HepG2 (cell line): ENCODE data around the gene COL4A2. TPM values are rescaled to one million over a fixed set of nuclear protein-coding genes. Genes with fewer than 3 reads are reported as not detected.

Experiments
- AHR ChIP-seq: IDR thresholded peaks from 2 replicates; pipeline ENCODE4 v1.6.1; 2018; ENCODE audit warnings: missing genetic modification reagents, missing compliant biosample characterization
- ARID3A ChIP-seq: IDR thresholded peaks from 2 replicates; pipeline ENCODE4 v1.6.1; 2012; ENCODE audit warnings: low read depth, low read length, improper control_type of control experiment
- HIC2 ChIP-seq: sonication (generic); formaldehyde crosslinking; IDR thresholded peaks from 2 replicates; pipeline ENCODE4 v1.9.0; 2022; ENCODE audit warnings: low read depth, missing genetic modification reagents
- HNF4G ChIP-seq, 2 experiments: sonication (generic) in 1 of 2; formaldehyde crosslinking in 1 of 2; IDR thresholded peaks; 2 replicates each; pipeline versions ENCODE4 v1.4.0 to v1.6.1; 2011 to 2020; ENCODE audit warnings: borderline replicate concordance in 2 of 2, low read depth in 2 of 2, mild to moderate bottlenecking in 2 of 2, low read length in 1 of 2, missing genetic modification reagents in 1 of 2, moderate library complexity in 1 of 2
- IKZF1 ChIP-seq: fragments of 450-650 bp; IDR thresholded peaks from 2 replicates; pipeline ENCODE4 v1.7.1; 2016
- NFE2L2 ChIP-seq: fragments of 150-350 bp; IDR thresholded peaks from 2 replicates; pipeline ENCODE4 v1.6.1; 2014; ENCODE audit warnings: low read length
- TCF7L2 ChIP-seq: IDR thresholded peaks from 2 replicates; pipeline ENCODE4 v1.6.1; 2011; ENCODE audit warnings: mild to moderate bottlenecking, low read depth, low read length, moderate library complexity
- ZBTB7A ChIP-seq: sonication (generic); formaldehyde crosslinking; IDR thresholded peaks from 2 replicates; pipeline ENCODE4 v1.8.0; 2022; ENCODE audit warnings: mild to moderate bottlenecking, missing genetic modification reagents
- ZFP36L2 ChIP-seq: sonication (generic); formaldehyde crosslinking; IDR thresholded peaks from 2 replicates; pipeline ENCODE4 v1.4.0; 2020; ENCODE audit warnings: missing genetic modification reagents
- ZNF20 ChIP-seq: sonication (generic); formaldehyde crosslinking; IDR thresholded peaks from 2 replicates; pipeline ENCODE4 v1.4.0; 2020; ENCODE audit warnings: mild to moderate bottlenecking, moderate library complexity, missing genetic modification reagents
- ZNF318 ChIP-seq: sonication (generic); formaldehyde crosslinking; IDR thresholded peaks from 2 replicates; pipeline ENCODE4 v1.4.0; 2020; ENCODE audit warnings: mild to moderate bottlenecking, missing genetic modification reagents
- ZNF414 ChIP-seq: sonication (generic); formaldehyde crosslinking; IDR thresholded peaks from 2 replicates; pipeline ENCODE4 v1.5.0; 2020; ENCODE audit warnings: missing genetic modification reagents
- ZNF563 ChIP-seq: sonication (generic); formaldehyde crosslinking; IDR thresholded peaks from 2 replicates; pipeline ENCODE4 v1.8.0; 2022; ENCODE audit warnings: mild to moderate bottlenecking, moderate library complexity, missing genetic modification reagents
- ZNF572 ChIP-seq: sonication (generic); formaldehyde crosslinking; IDR thresholded peaks from 2 replicates; pipeline ENCODE4 v1.5.1; 2020; ENCODE audit warnings: mild to moderate bottlenecking, missing genetic modification reagents
- ZNF777 ChIP-seq: sonication (generic); formaldehyde crosslinking; IDR thresholded peaks from 2 replicates; pipeline ENCODE4 v1.4.0; 2020; ENCODE audit warnings: missing genetic modification reagents
- polyA plus RNA-seq, 8 experiments: library from polyadenylated mRNA; depleted of rRNA in 3 of 8; stranded (reverse) in 7 of 8; unstranded in 1 of 8; fragments of >200 nt; fragmentation: Illumina TruSeq in 4 of 8; extraction: Trizol in 4 of 8; gene quantifications; 2 replicates each; pipeline versions ENCODE4 v1.2.1 to v1.2.3, GENCODE V29; 2011 to 2016; ENCODE audit warnings: low read depth in 4 of 8, missing spikeins in 1 of 8, mixed read lengths in 1 of 8; ENCODE audit not compliant: insufficient read depth in 1 of 8
- total RNA-seq, 5 experiments: library from RNA; depleted of rRNA; stranded (reverse); fragments of >200 nt; fragmentation: Illumina TruSeq; extraction: Trizol; gene quantifications; 2 replicates each; pipeline ENCODE4 v1.2.3, GENCODE V29; 2016; ENCODE audit warnings: low read depth in 1 of 5

Gene COL4A2
- total and polyA plus RNA-seq, 2 of the 13 experiments (the other 11 are each of a cell fraction or from before 2014, with no cell fraction given) = 0.22 to 1.9 TPM

DNA sequence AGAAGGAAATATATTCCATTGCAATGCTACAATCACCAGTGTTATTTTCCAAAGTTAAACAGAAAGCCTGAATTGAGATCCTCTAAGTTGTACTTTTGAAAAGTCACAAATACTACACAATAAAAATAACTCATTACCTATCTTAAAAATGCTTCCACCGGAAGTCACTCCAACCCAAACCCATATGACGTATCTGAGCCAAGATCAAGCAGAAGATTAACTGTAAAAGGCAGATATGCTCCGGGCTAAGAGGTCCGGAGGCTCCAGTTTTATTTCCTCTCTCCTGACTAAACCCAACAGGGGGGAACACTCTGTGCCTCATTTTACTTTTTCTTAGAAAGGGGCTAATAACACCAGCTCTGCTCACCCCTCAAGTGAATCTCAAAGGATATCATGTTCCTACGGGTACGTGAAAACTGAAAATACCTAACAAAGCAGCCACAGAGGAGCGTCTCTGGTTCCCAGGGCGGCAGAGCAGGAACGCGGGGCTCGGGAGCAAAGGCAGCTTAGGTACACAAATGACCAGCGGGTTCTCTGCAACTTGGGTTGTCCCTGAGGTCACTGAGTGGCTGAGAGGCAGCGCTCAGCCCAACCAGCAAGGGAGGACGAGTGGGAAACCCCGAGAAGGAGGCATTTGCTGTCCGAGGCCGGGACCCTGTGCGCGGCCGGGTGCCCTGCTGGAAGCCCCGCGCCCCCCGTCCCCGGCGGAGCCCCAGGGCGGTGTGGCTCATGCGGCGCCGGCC, 253.7 kb downstream of the COL4A2 start (continued):
- TF ChIP-seq IKZF1 (no peak), ZNF563 (CRISPR knock-in tag) (no peak), ARID3A (no peak), HIC2 (CRISPR knock-in tag) (no peak), ZNF414 (CRISPR knock-in tag) (no peak), ZNF318 (CRISPR knock-in tag) (no peak), ZBTB7A (CRISPR knock-in tag) (no peak), HNF4G (IDR thresholded peaks at IDR 0.05; ENCODE audit: borderline replicate concordance, low read depth, low read length) (no peak), HNF4G (CRISPR knock-in tag; IDR thresholded peaks at IDR 0.05; ENCODE audit: borderline replicate concordance, low read depth) (no peak), ZNF777 (CRISPR knock-in tag) (no peak), TCF7L2 (no peak), ZFP36L2 (CRISPR knock-in tag) (no peak), ZNF572 (CRISPR knock-in tag) (no peak), NFE2L2 (no peak), AHR (CRISPR knock-in tag) (no peak), ZNF20 (CRISPR knock-in tag) (no peak)
